SJCRH30 (cell line): ENCODE data around the gene URI1. TPM values are rescaled to one million over a fixed set of nuclear protein-coding genes. Genes with fewer than 3 reads are reported as not detected.
"Not testable (repeated sequence)": the region's sequence is repeated elsewhere in the genome, so short reads cannot be mapped to it uniquely, and the experiment has no call there.

Source experiments
- DNase-seq, 2 experiments: peaks; one replicate each; pipeline ENCODE4 v3.0.0-alpha.2; 2015 to 2020
- H3K27ac ChIP-seq: fragments of 250-450 bp; sonication (Bioruptor Pico); 2 replicates; pipeline ENCODE4 v1.5.1; 2020; ENCODE audit warnings: mild to moderate bottlenecking, moderate library complexity
- H3K27me3 ChIP-seq: fragments of 250-450 bp; sonication (Bioruptor Pico); 2 replicates; pipeline ENCODE4 v1.5.1; 2020; ENCODE audit warnings: mild to moderate bottlenecking, moderate library complexity
- H3K36me3 ChIP-seq: fragments of 250-450 bp; sonication (Bioruptor Pico); 2 replicates; pipeline ENCODE4 v1.5.1; 2020; ENCODE audit warnings: mild to moderate bottlenecking, moderate library complexity
- H3K4me1 ChIP-seq: fragments of 250-450 bp; sonication (Bioruptor Pico); 2 replicates; pipeline ENCODE4 v1.5.1; 2020; ENCODE audit warnings: mild to moderate bottlenecking, moderate library complexity
- H3K4me3 ChIP-seq: fragments of 250-450 bp; sonication (Bioruptor Pico); 2 replicates; pipeline ENCODE4 v1.5.1; 2020; ENCODE audit warnings: mild to moderate bottlenecking, moderate library complexity
- H3K9me3 ChIP-seq: fragments of 250-450 bp; sonication (Bioruptor Pico); replicated peaks from 2 replicates; pipeline ENCODE4 v1.5.1; 2020; ENCODE audit warnings: mild to moderate bottlenecking, moderate library complexity
- total RNA-seq: library from RNA; depleted of rRNA; stranded (reverse); fragments of >200 nt; shearing (Covaris generic); gene quantifications from 2 replicates; pipeline ENCODE4 v1.2.3, GENCODE V29; 2014; rRNA removed

The URI1 gene
- total RNA-seq: 83.1 and 94.9 TPM in 2 replicates

GRCh38 chr19:29941828-29942403 is at the start of gene URI1:
Gene URI1 (plus strand): TSS chr19:29942239. CDS start chr19:29942548, 309 bp downstream.
- peak; percentile 87 to 92 for DNase-seq
- Histone ChIP-seq H3K36me3 (no peaks in the 10 kb centered on the region; the same call in 1 of the 2 replicates), H3K27ac (peak within 1 kb of the TSS; percentile 68), H3K4me3 (peak within 1 kb of the TSS; percentile 84), H3K27me3 (no peaks in the 10 kb centered on the region), H3K9me3 (no peaks in the 10 kb centered on the region), H3K4me1 (peaks cover 5% of the 10 kb centered on the region)

GRCh38 chr19:29893606-29894284 is 48.3 kb upstream of the URI1 start:
- DNase-seq: no peak
- Histone ChIP-seq H3K27me3 (0 out of 2 replicates have a peak, but pooled peaks cover 3% of the 10 kb centered on the region), H3K27ac (no peak overlapping the region), H3K4me1 (no peaks in the 10 kb centered on the region), H3K36me3 (no peaks in the 10 kb centered on the region), H3K4me3 (no peak overlapping the region), H3K9me3 (no peaks in the 10 kb centered on the region)

GRCh38 chr19:29896802-29897201 is 45.2 kb upstream of the URI1 start:
- no peak overlapping the region for H3K4me3 ChIP-seq

GRCh38 chr19:29897466-29897865 is 44.6 kb upstream of the URI1 start:
- Histone ChIP-seq H3K36me3 (no peaks in the 10 kb centered on the region), H3K4me3 (no peak overlapping the region), H3K27ac (no peak overlapping the region), H3K9me3 (no peaks in the 10 kb centered on the region), H3K27me3 (0 out of 2 replicates have a peak, but pooled peaks cover 3% of the 10 kb centered on the region), H3K4me1 (no peaks in the 10 kb centered on the region)
- no peak for DNase-seq

More at GRCh38 chr19:29896802-29897201, 45.2 kb upstream of the URI1 start:
- no peak for DNase-seq
- Histone ChIP-seq H3K27me3 (0 out of 2 replicates have a peak, but pooled peaks cover 3% of the 10 kb centered on the region), H3K9me3 (no peaks in the 10 kb centered on the region), H3K36me3 (no peaks in the 10 kb centered on the region), H3K27ac (no peak overlapping the region), H3K4me1 (no peaks in the 10 kb centered on the region)

- no peak overlapping the region for H3K27ac ChIP-seq
- no peaks in the 10 kb centered on the region for H3K4me1 ChIP-seq
- H3K9me3 ChIP-seq: no peaks in the 10 kb centered on the region
- no peak overlapping the region for H3K4me3 ChIP-seq
- no peaks in the 10 kb centered on the region for H3K36me3 ChIP-seq
- H3K27me3 ChIP-seq: no peaks in the 10 kb centered on the region
- DNase-seq: no peak
Measured at GRCh38 chr19:29904017-29904416, 38.0 kb upstream of the URI1 start.

- DNase-seq: peak in 1 of 2 experiments; percentile 12
- H3K9me3 ChIP-seq: no peaks in the 10 kb centered on the region
- H3K27me3 ChIP-seq: no peaks in the 10 kb centered on the region
- no peak overlapping the region for H3K27ac ChIP-seq
- H3K4me3 ChIP-seq: no peak overlapping the region
- no peaks in the 10 kb centered on the region for H3K4me1 ChIP-seq
- H3K36me3 ChIP-seq: no peaks in the 10 kb centered on the region
Measured at GRCh38 chr19:29908963-29909944, 32.8 kb upstream of the URI1 start.

- Histone ChIP-seq H3K9me3 (no peaks in the 10 kb centered on the region), H3K36me3 (no peaks in the 10 kb centered on the region), H3K4me1 (no peaks in the 10 kb centered on the region), H3K27me3 (no peaks in the 10 kb centered on the region), H3K27ac (no peak overlapping the region), H3K4me3 (no peak overlapping the region)
- no peak for DNase-seq
Measured at GRCh38 chr19:29914933-29915332, 27.1 kb upstream of the URI1 start.

- not testable (repeated sequence) for H3K4me3 ChIP-seq, H3K36me3 ChIP-seq, H3K9me3 ChIP-seq, H3K27me3 ChIP-seq, H3K4me1 ChIP-seq, H3K27ac ChIP-seq, DNase-seq
Measured at GRCh38 chr19:29915832-29916231, 26.2 kb upstream of the URI1 start.

- H3K9me3 ChIP-seq: no peaks in the 10 kb centered on the region
- DNase-seq: no peak
- H3K27me3 ChIP-seq: no peaks in the 10 kb centered on the region
- no peaks in the 10 kb centered on the region for H3K4me1 ChIP-seq
- H3K27ac ChIP-seq: no peak overlapping the region
- H3K4me3 ChIP-seq: no peak overlapping the region
- H3K36me3 ChIP-seq: no peaks in the 10 kb centered on the region
Measured at GRCh38 chr19:29917911-29918310, 24.1 kb upstream of the URI1 start.

GRCh38 chr19:29918891-29919290 is 23.1 kb upstream of the URI1 start:
- H3K27ac ChIP-seq: no peak overlapping the region
- no peak for DNase-seq
- no peaks in the 10 kb centered on the region for H3K27me3 ChIP-seq
- H3K4me3 ChIP-seq: no peak overlapping the region
- no peaks in the 10 kb centered on the region for H3K9me3 ChIP-seq
- H3K36me3 ChIP-seq: no peaks in the 10 kb centered on the region
- H3K4me1 ChIP-seq: no peaks in the 10 kb centered on the region

GRCh38 chr19:29922972-29923371 is 19.1 kb upstream of the URI1 start:
- no peak for DNase-seq
- Histone ChIP-seq H3K27ac (no peak overlapping the region), H3K36me3 (no peaks in the 10 kb centered on the region), H3K4me1 (no peaks in the 10 kb centered on the region), H3K27me3 (no peaks in the 10 kb centered on the region), H3K9me3 (no peaks in the 10 kb centered on the region), H3K4me3 (no peak overlapping the region)

GRCh38 chr19:29923653-29924052 is 18.4 kb upstream of the URI1 start:
- H3K27me3 ChIP-seq: no peaks in the 10 kb centered on the region
- H3K9me3 ChIP-seq: no peaks in the 10 kb centered on the region
- peak in 1 of 2 experiments; percentile 18 for DNase-seq
- H3K36me3 ChIP-seq: no peaks in the 10 kb centered on the region
- H3K4me1 ChIP-seq: no peaks in the 10 kb centered on the region
- H3K27ac ChIP-seq: no peak overlapping the region
- H3K4me3 ChIP-seq: no peak overlapping the region

- Histone ChIP-seq H3K36me3 (no peaks in the 10 kb centered on the region), H3K4me1 (no peaks in the 10 kb centered on the region), H3K9me3 (no peaks in the 10 kb centered on the region), H3K27me3 (peaks cover 4% of the 10 kb centered on the region; the same call in 1 of the 2 replicates), H3K4me3 (no peak overlapping the region), H3K27ac (no peak overlapping the region)
- no peak for DNase-seq
Measured at GRCh38 chr19:29926031-29926430, 16.0 kb upstream of the URI1 start.

- Histone ChIP-seq H3K36me3 (no peaks in the 10 kb centered on the region), H3K9me3 (no peaks in the 10 kb centered on the region), H3K4me3 (no peak overlapping the region), H3K27ac (no peak overlapping the region), H3K4me1 (no peaks in the 10 kb centered on the region), H3K27me3 (peaks cover 4% of the 10 kb centered on the region; the same call in 1 of the 2 replicates)
- DNase-seq: no peak
Measured at GRCh38 chr19:29926801-29927200, 15.2 kb upstream of the URI1 start.
